HepG2 (cell line): ENCODE measurements around the gene ZNF207. TPM values are rescaled to one million over a fixed set of nuclear protein-coding genes. Genes with fewer than 3 reads are reported as not detected.

Experiments used
- ATRX ChIP-seq: sonication (generic); formaldehyde crosslinking; IDR thresholded peaks from 2 replicates; pipeline ENCODE4 v1.4.0; 2020; ENCODE audit warnings: missing genetic modification reagents, borderline replicate concordance
- BHLHE40 ChIP-seq: IDR thresholded peaks from 2 replicates; pipeline ENCODE4 v1.6.1; 2011; ENCODE audit warnings: low read length, improper control_type of control experiment
- BORCS8-MEF2B ChIP-seq: sonication (generic); formaldehyde crosslinking; IDR thresholded peaks from 2 replicates; pipeline ENCODE4 v1.8.0; 2022; ENCODE audit warnings: mild to moderate bottlenecking, missing genetic modification reagents
- CAMTA2 ChIP-seq: sonication (generic); formaldehyde crosslinking; IDR thresholded peaks from 2 replicates; pipeline ENCODE4 v1.4.0; 2020; ENCODE audit warnings: mild to moderate bottlenecking, missing genetic modification reagents, borderline replicate concordance
- ELF1 ChIP-seq: sonication (generic); formaldehyde crosslinking; IDR thresholded peaks from 2 replicates; pipeline ENCODE4 v1.4.0; 2020; ENCODE audit warnings: missing genetic modification reagents
- ELF4 ChIP-seq: sonication (generic); formaldehyde crosslinking; IDR thresholded peaks from 2 replicates; pipeline ENCODE4 v1.5.0; 2020; ENCODE audit warnings: missing genetic modification reagents, mild to moderate bottlenecking, moderate library complexity, borderline replicate concordance
- ERF ChIP-seq: IDR thresholded peaks from 2 replicates; pipeline ENCODE4 v1.6.1; 2018; ENCODE audit warnings: missing biosample characterization, missing genetic modification reagents
- GZF1 ChIP-seq: sonication (generic); formaldehyde crosslinking; IDR thresholded peaks from 2 replicates; pipeline ENCODE4 v1.5.1; 2020; ENCODE audit warnings: mild to moderate bottlenecking, missing genetic modification reagents
- HNRNPH1 ChIP-seq: fragments of 200-400 bp; formaldehyde crosslinking; optimal IDR thresholded peaks from 2 replicates; pipeline ENCODE3; 2017; ENCODE audit warnings: mild to moderate bottlenecking, low read depth, low read length
- JUND ChIP-seq: sonication (generic); formaldehyde crosslinking; IDR thresholded peaks from 2 replicates; pipeline ENCODE4 v1.8.0; 2022; ENCODE audit warnings: mild to moderate bottlenecking, missing genetic modification reagents
- KLF11 ChIP-seq: IDR thresholded peaks from 2 replicates; pipeline ENCODE4 v1.6.1; 2016; ENCODE audit warnings: missing compliant biosample characterization
- MXD4 ChIP-seq: IDR thresholded peaks from 2 replicates; pipeline ENCODE4 v1.6.1; 2016; ENCODE audit warnings: mild to moderate bottlenecking, missing biosample characterization, missing genetic modification reagents
- NAIF1 ChIP-seq: sonication (generic); formaldehyde crosslinking; IDR thresholded peaks from 2 replicates; pipeline ENCODE4 v1.5.0; 2020; ENCODE audit warnings: mild to moderate bottlenecking, missing genetic modification reagents, borderline replicate concordance
- NR3C1 ChIP-seq: sonication (generic); formaldehyde crosslinking; IDR thresholded peaks from 2 replicates; pipeline ENCODE4 v1.4.0; 2020; ENCODE audit warnings: missing genetic modification reagents
- PHF5A ChIP-seq: IDR thresholded peaks from one replicate; pipeline ENCODE4 v1.6.1; 2018; ENCODE audit warnings: low read depth, missing genetic modification reagents; ENCODE audit not compliant: unreplicated experiment
- POLR2A ChIP-seq, 2 experiments: IDR thresholded peaks; 2 replicates each; pipeline ENCODE4 v1.6.1; 2011; ENCODE audit warnings: low read depth in 2 of 2, low read length in 2 of 2, mild to moderate bottlenecking in 1 of 2, moderate library complexity in 1 of 2; ENCODE audit not compliant: insufficient read depth in 1 of 2
- RARG ChIP-seq: sonication (generic); formaldehyde crosslinking; IDR thresholded peaks from 2 replicates; pipeline ENCODE4 v1.4.0; 2020; ENCODE audit warnings: low read depth, mild to moderate bottlenecking, missing genetic modification reagents
- REXO4 ChIP-seq: sonication (generic); formaldehyde crosslinking; IDR thresholded peaks from 2 replicates; pipeline ENCODE4 v1.8.0; 2022; ENCODE audit warnings: missing genetic modification reagents, mild to moderate bottlenecking, borderline replicate concordance
- RFXAP ChIP-seq: sonication (generic); formaldehyde crosslinking; IDR thresholded peaks from 2 replicates; pipeline ENCODE4 v1.4.0; 2020; ENCODE audit warnings: missing genetic modification reagents, borderline replicate concordance
- SMAD1 ChIP-seq: sonication (generic); formaldehyde crosslinking; IDR thresholded peaks from 2 replicates; pipeline ENCODE4 v1.4.0; 2020; ENCODE audit warnings: missing genetic modification reagents, low read depth, mild to moderate bottlenecking, borderline replicate concordance
- SNAI1 ChIP-seq: sonication (generic); formaldehyde crosslinking; IDR thresholded peaks from 2 replicates; pipeline ENCODE4 v1.5.0; 2020; ENCODE audit warnings: mild to moderate bottlenecking, missing genetic modification reagents, borderline replicate concordance
- SOX5 ChIP-seq: IDR thresholded peaks from 2 replicates; pipeline ENCODE4 v1.6.1; 2016; ENCODE audit warnings: borderline replicate concordance
- TGIF2 ChIP-seq: IDR thresholded peaks from 2 replicates; pipeline ENCODE4 v1.6.1; 2016; ENCODE audit warnings: control low read depth, missing compliant biosample characterization
- ZFP36 ChIP-seq: fragments of 150-350 bp; IDR thresholded peaks from 2 replicates; pipeline ENCODE4 v1.6.1; 2018; ENCODE audit warnings: borderline replicate concordance, low read length, low read depth; ENCODE audit not compliant: partially characterized antibody
- ZFY ChIP-seq: sonication (generic); formaldehyde crosslinking; IDR thresholded peaks from 2 replicates; pipeline ENCODE4 v1.4.0; 2020; ENCODE audit warnings: missing genetic modification reagents
- ZNF367 ChIP-seq: sonication (generic); formaldehyde crosslinking; IDR thresholded peaks from 2 replicates; pipeline ENCODE4 v1.4.0; 2020; ENCODE audit warnings: missing genetic modification reagents, borderline replicate concordance
- ZNF383 ChIP-seq: sonication (generic); formaldehyde crosslinking; IDR thresholded peaks from 2 replicates; pipeline ENCODE4 v1.4.0; 2020; ENCODE audit warnings: missing genetic modification reagents, mild to moderate bottlenecking, borderline replicate concordance
- ZNF746 ChIP-seq: sonication (generic); formaldehyde crosslinking; IDR thresholded peaks from 2 replicates; pipeline ENCODE4 v1.8.0; 2022; ENCODE audit warnings: mild to moderate bottlenecking, missing genetic modification reagents
- polyA plus RNA-seq, 8 experiments: library from polyadenylated mRNA; depleted of rRNA in 3 of 8; stranded (reverse) in 7 of 8; unstranded in 1 of 8; fragments of >200 nt; fragmentation: Illumina TruSeq in 4 of 8; extraction: Trizol in 4 of 8; gene quantifications; 2 replicates each; pipeline versions ENCODE4 v1.2.1 to v1.2.3, GENCODE V29; 2011 to 2016; ENCODE audit warnings: low read depth in 4 of 8, missing spikeins in 1 of 8, mixed read lengths in 1 of 8; ENCODE audit not compliant: insufficient read depth in 1 of 8
- total RNA-seq, 5 experiments: library from RNA; depleted of rRNA; stranded (reverse); fragments of >200 nt; fragmentation: Illumina TruSeq; extraction: Trizol; gene quantifications; 2 replicates each; pipeline ENCODE4 v1.2.3, GENCODE V29; 2016; ENCODE audit warnings: low read depth in 1 of 5
- TF ChIP-seq, protein P1 (sequence below): IDR thresholded peaks from 2 replicates; pipeline ENCODE4 v1.6.1; 2016; ENCODE audit warnings: missing compliant biosample characterization, missing genetic modification reagents, borderline replicate concordance
- TF ChIP-seq, protein P2 (sequence below): sonication (generic); formaldehyde crosslinking; IDR thresholded peaks from 2 replicates; pipeline ENCODE4 v1.4.0; 2020; ENCODE audit warnings: missing genetic modification reagents

Gene ZNF207
- total and polyA plus RNA-seq, 2 of the 13 experiments (the other 11 are each of a cell fraction or from before 2014, with no cell fraction given), result 150 to 164 TPM

DNA sequence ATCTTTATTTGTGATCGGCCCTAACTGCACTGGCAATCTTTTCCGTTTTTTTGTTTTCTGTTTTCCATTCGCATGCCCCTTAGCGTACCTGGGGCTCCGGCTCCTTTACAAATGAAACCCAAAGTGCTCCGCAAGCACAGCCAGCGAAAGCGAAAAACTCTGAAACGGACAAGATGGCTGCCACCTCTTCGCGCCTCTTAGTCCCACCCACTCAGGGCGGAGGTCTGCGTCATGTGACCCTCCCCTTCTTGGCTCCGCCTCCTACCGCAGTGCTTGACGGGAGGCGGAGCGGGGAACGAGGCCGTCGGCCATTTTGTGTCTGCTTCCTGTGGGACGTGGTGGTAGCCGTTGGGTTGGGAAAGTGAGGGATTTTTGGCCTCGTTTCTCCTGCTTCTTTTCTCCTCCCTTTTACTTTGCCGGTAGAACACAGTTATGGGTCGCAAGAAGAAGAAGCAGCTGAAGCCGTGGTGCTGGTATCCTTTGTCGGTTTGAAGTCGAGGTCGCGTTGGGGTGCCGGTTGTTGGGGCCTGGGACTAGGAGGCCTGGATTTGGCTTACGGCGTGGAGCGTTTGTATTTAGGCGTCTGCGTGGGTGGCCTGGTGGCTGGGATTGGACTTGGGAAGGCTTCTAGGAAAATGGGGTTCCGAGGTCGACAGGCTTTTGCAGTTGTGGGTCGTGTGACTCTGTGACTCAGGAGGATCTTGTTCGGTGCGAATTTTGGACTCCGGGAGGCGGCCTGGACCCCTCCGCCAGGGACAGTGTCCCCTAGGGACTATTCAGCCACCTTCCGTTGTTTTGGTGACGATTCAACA, at the start of gene ZNF207 (continued):
- peak; percentile 29; the same call in 1 of the 2 replicates for TF ChIP-seq BORCS8-MEF2B (CRISPR knock-in tag)
- peak; percentile 64 for TF ChIP-seq TGIF2 (CRISPR knock-in tag)
- no peak; the same call in 1 of the 2 replicates for TF ChIP-seq ELF4
- peak; percentile 2; the same call in 1 of the 2 replicates for TF ChIP-seq ZNF746
- TF ChIP-seq HNRNPH1, result no peak
- TF ChIP-seq SMAD1 (CRISPR knock-in tag), result peak; percentile 52; the same call in 1 of the 2 replicates
- TF ChIP-seq SNAI1 (CRISPR knock-in tag), result no peak
- no peak for TF ChIP-seq JUND (CRISPR knock-in tag)
- TF ChIP-seq GZF1 (CRISPR knock-in tag), result 0 out of 2 replicates have a peak, but pooled peaks have one; percentile 52
- no peak for TF ChIP-seq ATRX (CRISPR knock-in tag)
- TF ChIP-seq ZNF383, result no peak; the same call in 1 of the 2 replicates
- TF ChIP-seq ERF (CRISPR knock-in tag), result no peak; the same call in 1 of the 2 replicates
- TF ChIP-seq, protein P1, sequence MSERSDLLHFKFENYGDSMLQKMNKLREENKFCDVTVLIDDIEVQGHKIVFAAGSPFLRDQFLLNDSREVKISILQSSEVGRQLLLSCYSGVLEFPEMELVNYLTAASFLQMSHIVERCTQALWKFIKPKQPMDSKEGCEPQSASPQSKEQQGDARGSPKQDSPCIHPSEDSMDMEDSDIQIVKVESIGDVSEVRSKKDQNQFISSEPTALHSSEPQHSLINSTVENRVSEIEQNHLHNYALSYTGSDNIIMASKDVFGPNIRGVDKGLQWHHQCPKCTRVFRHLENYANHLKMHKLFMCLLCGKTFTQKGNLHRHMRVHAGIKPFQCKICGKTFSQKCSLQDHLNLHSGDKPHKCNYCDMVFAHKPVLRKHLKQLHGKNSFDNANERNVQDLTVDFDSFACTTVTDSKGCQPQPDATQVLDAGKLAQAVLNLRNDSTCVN (CRISPR knock-in tag), result no peak
- no peak for TF ChIP-seq RARG
- no peak; the same call in 1 of the 2 replicates for TF ChIP-seq MXD4
- TF ChIP-seq NAIF1 (CRISPR knock-in tag), result peak; percentile 30; the same call in 1 of the 2 replicates
- TF ChIP-seq BHLHE40, result no peak
- TF ChIP-seq, protein P2, sequence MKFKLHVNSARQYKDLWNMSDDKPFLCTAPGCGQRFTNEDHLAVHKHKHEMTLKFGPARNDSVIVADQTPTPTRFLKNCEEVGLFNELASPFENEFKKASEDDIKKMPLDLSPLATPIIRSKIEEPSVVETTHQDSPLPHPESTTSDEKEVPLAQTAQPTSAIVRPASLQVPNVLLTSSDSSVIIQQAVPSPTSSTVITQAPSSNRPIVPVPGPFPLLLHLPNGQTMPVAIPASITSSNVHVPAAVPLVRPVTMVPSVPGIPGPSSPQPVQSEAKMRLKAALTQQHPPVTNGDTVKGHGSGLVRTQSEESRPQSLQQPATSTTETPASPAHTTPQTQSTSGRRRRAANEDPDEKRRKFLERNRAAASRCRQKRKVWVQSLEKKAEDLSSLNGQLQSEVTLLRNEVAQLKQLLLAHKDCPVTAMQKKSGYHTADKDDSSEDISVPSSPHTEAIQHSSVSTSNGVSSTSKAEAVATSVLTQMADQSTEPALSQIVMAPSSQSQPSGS (CRISPR knock-in tag), result peak; percentile 62
- peak; percentile 96 for TF ChIP-seq ZFY (CRISPR knock-in tag)
- peak; percentile 40; the same call in 1 of the 2 replicates for TF ChIP-seq SOX5 (CRISPR knock-in tag)
- TF ChIP-seq ZFP36, result no peak
- TF ChIP-seq REXO4 (CRISPR knock-in tag), result no peak
- peak; percentile 20; the same call in 1 of the 2 replicates for TF ChIP-seq ZNF367 (CRISPR knock-in tag)
- TF ChIP-seq KLF11 (CRISPR knock-in tag), result peak; percentile 48; the same call in 1 of the 2 replicates
- TF ChIP-seq POLR2A (IDR thresholded peaks at IDR 0.05; ENCODE audit: insufficient read depth in 1 of 2, low read depth in 2 of 2, low read length in 2 of 2), result peak; percentile 94 to 96
- no peak for TF ChIP-seq PHF5A (CRISPR knock-in tag)
- no peak for TF ChIP-seq NR3C1 (CRISPR knock-in tag)
- 0 out of 2 replicates have a peak, but pooled peaks have one; percentile 47 for TF ChIP-seq RFXAP (CRISPR knock-in tag)
- 0 out of 2 replicates have a peak, but pooled peaks have one; percentile 55 for TF ChIP-seq CAMTA2 (CRISPR knock-in tag)
- TF ChIP-seq ELF1 (CRISPR knock-in tag), result peak; percentile 58
